H1 (cell line): ENCODE results near the gene RBBP6. TPM values are rescaled to one million over a fixed set of nuclear protein-coding genes. Genes with fewer than 3 reads are reported as not detected.

ENCODE experiments used
- CTCF ChIA-PET: fragments of 300-600 bp; sonication (Branson Sonifier 250); formaldehyde crosslinking; loops from one replicate; lab custom pipeline; 2021; ENCODE audit not compliant: partially characterized antibody; lab: Charles Lee
- POLR2A ChIA-PET: fragments of 300-600 bp; sonication (Branson Sonifier 250); formaldehyde crosslinking; loops from one replicate; lab custom pipeline; 2021; ENCODE audit warnings: inconsistent platforms; ENCODE audit not compliant: partially characterized antibody; lab: Charles Lee
- DNase-seq, 2 experiments: peaks; one replicate each; pipeline versions ENCODE4 v3.0.0 to v3.0.0-alpha.2; 2010 to 2022; ENCODE audit warnings: low spot score in 2 of 2, low read depth in 1 of 2, mixed read lengths in 1 of 2
- FAIRE-seq: peaks from 2 replicates; lab custom pipeline; 2011; peaks lifted over from hg19 to GRCh38; lab: Jason Lieb, UNC
- H2AFZ ChIP-seq: 2 replicates; pipeline ENCODE4 v1.8.1; 2012; ENCODE audit warnings: low read length, inconsistent platforms
- H2AK5ac ChIP-seq: 2 replicates; pipeline ENCODE4 v1.6.1; 2013; ENCODE audit warnings: low read depth, low read length
- H2BK120ac ChIP-seq: replicated peaks from 2 replicates; pipeline ENCODE3; 2013; ENCODE audit warnings: low read depth, low read length, inconsistent platforms
- H2BK12ac ChIP-seq: 2 replicates; pipeline ENCODE4 v1.6.1; 2013; ENCODE audit warnings: low read depth, low read length
- H2BK15ac ChIP-seq: 2 replicates; pipeline ENCODE4 v1.6.1; 2013; ENCODE audit warnings: low read length
- H2BK20ac ChIP-seq: 2 replicates; pipeline ENCODE4 v1.6.1; 2013; ENCODE audit warnings: low read length
- H2BK5ac ChIP-seq: 2 replicates; pipeline ENCODE4 v1.6.1; 2013; ENCODE audit warnings: low read depth, low read length
- H3K14ac ChIP-seq: 2 replicates; pipeline ENCODE4 v1.6.1; 2013; ENCODE audit warnings: inconsistent platforms; ENCODE audit not compliant: insufficient read length
- H3K18ac ChIP-seq: 2 replicates; pipeline ENCODE4 v1.6.1; 2013; ENCODE audit warnings: low read length; ENCODE audit errors: extremely low read depth
- H3K23ac ChIP-seq: 2 replicates; pipeline ENCODE4 v1.6.1; 2013; ENCODE audit warnings: inconsistent platforms; ENCODE audit not compliant: insufficient read length
- H3K23me2 ChIP-seq: 2 replicates; pipeline ENCODE4 v1.6.1; 2013; ENCODE audit warnings: low read depth, low read length
- H3K27ac ChIP-seq: 2 replicates; pipeline ENCODE4 v1.6.1; 2011; ENCODE audit warnings: low read depth, low read length, inconsistent platforms
- H3K27me3 ChIP-seq, 4 experiments: replicated peaks in 1 of 4; 1 replicate in 1 of 4; 2 replicates in 3 of 4; pipeline versions ENCODE4 v1.6.1 to v1.8.1; 2011 to 2013; ENCODE audit warnings: low read length in 3 of 4, mild to moderate bottlenecking in 3 of 4, inconsistent platforms in 2 of 4, mixed read lengths in 2 of 4, moderate library complexity in 1 of 4; ENCODE audit not compliant: control insufficient read depth in 3 of 4, insufficient read depth in 3 of 4; ENCODE audit errors: extremely low read depth in 1 of 4
- H3K36me3 ChIP-seq, 4 experiments: 2 replicates each; pipeline versions ENCODE4 v1.6.1 to v1.8.1; 2011 to 2013; ENCODE audit warnings: mild to moderate bottlenecking in 4 of 4, low read length in 3 of 4, moderate library complexity in 2 of 4, control low read depth in 1 of 4, inconsistent platforms in 1 of 4; ENCODE audit not compliant: insufficient read depth in 4 of 4, control insufficient read depth in 2 of 4
- H3K4ac ChIP-seq: replicated peaks from 2 replicates; pipeline ENCODE3; 2013; ENCODE audit warnings: low read length, low read depth, mixed read lengths, inconsistent platforms; ENCODE audit not compliant: insufficient read length
- H3K4me1 ChIP-seq, 4 experiments: replicated peaks in 1 of 4; 1 replicate in 1 of 4; 2 replicates in 3 of 4; pipeline versions ENCODE4 v1.6.1 to v1.8.1; 2011 to 2013; ENCODE audit warnings: low read length in 3 of 4, inconsistent platforms in 2 of 4, mixed read lengths in 1 of 4; ENCODE audit not compliant: insufficient read depth in 4 of 4, control insufficient read depth in 3 of 4
- H3K4me2 ChIP-seq, 2 experiments: 2 replicates each; pipeline versions ENCODE4 v1.6.1 to v1.8.1; 2011 to 2013; ENCODE audit warnings: low read depth in 2 of 2, low read length in 2 of 2, control low read depth in 1 of 2, inconsistent platforms in 1 of 2, mild to moderate bottlenecking in 1 of 2; ENCODE audit not compliant: insufficient read depth in 1 of 2
- H3K4me3 ChIP-seq, 4 experiments: fragments of 200-600, 300-600 bp in 1 of 4; sonication (generic), shearing (Covaris generic), sonication (Bioruptor Twin) in 1 of 4; 2 replicates each; pipeline versions ENCODE4 v1.5.1 to v1.8.1; 2011 to 2016; ENCODE audit warnings: low read length in 4 of 4, low read depth in 3 of 4, control low read depth in 2 of 4, inconsistent platforms in 2 of 4, mild to moderate bottlenecking in 2 of 4, mixed read lengths in 1 of 4, moderate library complexity in 1 of 4; ENCODE audit not compliant: insufficient read depth in 2 of 4; ENCODE audit errors: extremely low read depth in 1 of 4
- H3K56ac ChIP-seq: replicated peaks from 2 replicates; pipeline ENCODE3; 2013; ENCODE audit warnings: low read depth, mild to moderate bottlenecking, mixed read lengths, low read length, inconsistent platforms; ENCODE audit not compliant: insufficient read length
- H3K79me1 ChIP-seq: 2 replicates; pipeline ENCODE4 v1.6.1; 2013; ENCODE audit warnings: low read depth, low read length, control low read depth
- H3K79me2 ChIP-seq, 2 experiments: 2 replicates each; pipeline versions ENCODE4 v1.6.1 to v1.8.1; 2012 to 2013; ENCODE audit warnings: low read length in 2 of 2, mild to moderate bottlenecking in 2 of 2, inconsistent platforms in 1 of 2; ENCODE audit not compliant: insufficient read depth in 2 of 2, control insufficient read depth in 1 of 2
- H3K9ac ChIP-seq, 4 experiments: replicated peaks in 1 of 4; 1 replicate in 1 of 4; 2 replicates in 3 of 4; pipeline versions ENCODE4 v1.6.1 to v1.8.1; 2011 to 2013; ENCODE audit warnings: low read depth in 3 of 4, low read length in 3 of 4, control low read depth in 2 of 4, mild to moderate bottlenecking in 2 of 4, moderate library complexity in 2 of 4, inconsistent platforms in 1 of 4; ENCODE audit errors: extremely low read depth in 1 of 4
- H3K9me3 ChIP-seq, 2 experiments: 2 replicates each; pipeline versions ENCODE4 v1.6.1 to v1.8.1; 2012 to 2013; ENCODE audit warnings: mild to moderate bottlenecking in 2 of 2, moderate library complexity in 2 of 2, control low read depth in 1 of 2, inconsistent platforms in 1 of 2, low read depth in 1 of 2, low read length in 1 of 2, mixed read lengths in 1 of 2; ENCODE audit not compliant: insufficient read depth in 2 of 2
- H4K20me1 ChIP-seq, 2 experiments: replicated peaks in 1 of 2; 2 replicates each; pipeline versions ENCODE3 to v1.8.1; 2011 to 2013; ENCODE audit warnings: inconsistent platforms in 2 of 2, low read length in 2 of 2, mild to moderate bottlenecking in 1 of 2; ENCODE audit not compliant: insufficient read depth in 2 of 2, control insufficient read depth in 1 of 2
- H4K5ac ChIP-seq: 2 replicates; pipeline ENCODE4 v1.6.1; 2013; ENCODE audit warnings: low read length, low read depth, mixed read lengths, inconsistent platforms; ENCODE audit not compliant: insufficient read length
- H4K8ac ChIP-seq: 2 replicates; pipeline ENCODE4 v1.8.0; 2013; ENCODE audit warnings: mild to moderate bottlenecking, moderate library complexity, low read length, inconsistent platforms; ENCODE audit not compliant: insufficient read depth; ENCODE audit errors: extremely low read depth
- H4K91ac ChIP-seq: replicated peaks from 2 replicates; pipeline ENCODE3; 2013; ENCODE audit warnings: low read length, mixed read lengths, inconsistent platforms; ENCODE audit not compliant: insufficient read length
- ATF2 ChIP-seq: IDR thresholded peaks from 2 replicates; pipeline ENCODE4 v1.6.1; 2012; ENCODE audit warnings: low read length, inconsistent platforms
- CBX5 ChIP-seq: fragments of 300-800, 300-1000 bp; sonication (generic); IDR thresholded peaks from 2 replicates; pipeline ENCODE4 v1.7.1; 2016; ENCODE audit warnings: antibody characterized with exemption, low read length, low read depth
- CBX8 ChIP-seq: fragments of 300-800, 300-1000 bp; sonication (generic); IDR thresholded peaks from 2 replicates; pipeline ENCODE4 v1.7.1; 2016; ENCODE audit warnings: low read depth, low read length, borderline replicate concordance
- CTCF ChIP-seq, 3 experiments: IDR thresholded peaks; 1 replicate in 2 of 3; 2 replicates in 1 of 3; pipeline versions ENCODE4 v1.5.1 to v1.6.1; 2011; ENCODE audit warnings: low read length in 3 of 3, mild to moderate bottlenecking in 3 of 3, inconsistent platforms in 2 of 3, low read depth in 1 of 3, moderate library complexity in 1 of 3; ENCODE audit not compliant: insufficient read depth in 1 of 3; ENCODE audit errors: control extremely low read depth in 1 of 3
- GABPA ChIP-seq: IDR thresholded peaks from 2 replicates; pipeline ENCODE4 v1.6.1; 2011; ENCODE audit warnings: mild to moderate bottlenecking, low read length, moderate library complexity, borderline replicate concordance; ENCODE audit not compliant: insufficient read depth
- JUND ChIP-seq: IDR thresholded peaks from 2 replicates; pipeline ENCODE4 v1.6.1; 2011; ENCODE audit warnings: mild to moderate bottlenecking, improper control_type of control experiment, low read length
- MAX ChIP-seq: IDR thresholded peaks from 2 replicates; pipeline ENCODE4 v1.6.1; 2012; ENCODE audit warnings: inconsistent platforms
- POLR2AphosphoS5 ChIP-seq: IDR thresholded peaks from 2 replicates; pipeline ENCODE4 v1.6.1; 2011; ENCODE audit warnings: low read depth, low read length
- WGBS, 2 experiments: shearing (Covaris generic) in 1 of 2; methylation state at CpG; one replicate each; pipeline versions ENCODE4 v1.1.6 to v1.1.7; 2013 to 2015; ENCODE audit warnings: low lambda C conversion rate in 2 of 2, mixed read lengths in 2 of 2, inconsistent platforms in 1 of 2, low coverage in 1 of 2, missing lambda C conversion rate in 1 of 2; ENCODE audit not compliant: insufficient replicate concordance in 2 of 2, insufficient coverage in 1 of 2, insufficient read length in 1 of 2; ENCODE audit errors: extremely low coverage in 1 of 2, missing lambda C conversion rate in 1 of 2; 5-methylcytosine and 5-hydroxymethylcytosine counted together
- polyA plus RNA-seq, 7 experiments: library from polyadenylated mRNA; depleted of rRNA in 3 of 7; stranded (reverse) in 5 of 7; unstranded in 2 of 7; fragments of >200 nt in 5 of 7; fragments of 200-250 nt in 2 of 7; gene quantifications; 1 replicate in 5 of 7; 2 replicates in 1 of 7; 4 replicates in 1 of 7; pipeline versions ENCODE4 v1.2.1 to v1.2.3, GENCODE V29; 2011 to 2013; ENCODE audit warnings: missing spikeins in 2 of 7, mixed read lengths in 2 of 7
- total RNA-seq: library from RNA; stranded (reverse); fragmentation: NEBNext Ultra II Directional; extraction: Animal tissue kit (Norgen Biotek cat#: 25700); gene quantifications from 2 replicates; pipeline ENCODE4 v1.2.1, GENCODE V29; 2021

Gene RBBP6
- total and polyA plus RNA-seq, 2 of the 8 experiments (the other 6 are each of a cell fraction or from before 2014, with no cell fraction given): 22.5 to 54.5 TPM

GRCh38 chr16:24598777-24599437 lies 59.5 kb downstream of the RBBP6 start:
- FAIRE-seq: no peak
- TF ChIP-seq ATF2: no peak
- no peak for TF ChIP-seq POLR2AphosphoS5
- no peak for TF ChIP-seq MAX
- TF ChIP-seq CTCF (IDR thresholded peaks at IDR 0.05; ENCODE audit: control extremely low read depth in 1 of 3, insufficient read depth in 1 of 3, low read depth in 1 of 3, low read length in 3 of 3): no peak
- TF ChIP-seq GABPA: no peak
- TF ChIP-seq CBX5: no peak
- no peak for TF ChIP-seq JUND
- no peak for TF ChIP-seq CBX8

More at GRCh38 chr16:24598777-24599437, 59.5 kb downstream of the RBBP6 start:
- Histone ChIP-seq H3K23ac (no peak overlapping the region), H4K8ac (no peak overlapping the region), H2AFZ (no peak overlapping the region), H2BK15ac (no peak overlapping the region), H3K4me3 (no peak overlapping the region), H3K14ac (no peak overlapping the region), H3K4me2 (no peak overlapping the region), H2BK12ac (no peak overlapping the region), H3K79me1 (no peaks in the 10 kb centered on the region), H3K27ac (no peak overlapping the region), H3K4ac (no peak overlapping the region), H3K27me3 (no peaks in the 10 kb centered on the region), H2BK120ac (no peak overlapping the region), H4K20me1 (no peaks in the 10 kb centered on the region), H2BK5ac (no peak overlapping the region), H3K9me3 (no peaks in the 10 kb centered on the region), H2BK20ac (no peak overlapping the region), H3K9ac (no peak overlapping the region), H3K23me2 (no peaks in the 10 kb centered on the region), H4K5ac (no peak overlapping the region), H3K18ac (no peak overlapping the region), H3K36me3 (no peaks in the 10 kb centered on the region), H3K56ac (no peak overlapping the region), H3K79me2 (no peaks in the 10 kb centered on the region), H2AK5ac (no peak overlapping the region), H3K4me1 (no peaks in the 10 kb centered on the region), H4K91ac (no peak overlapping the region)
- 92% methylated on average over 8 of the region's 8 CpGs; no CpG with 5 or more reads in 1 of the 2 experiments for WGBS, 2 experiments
- DNase-seq: no peak
- POLR2A ChIA-PET: no interaction called here
- CTCF ChIA-PET: interaction anchor here (1.0 kb wide), 1 partner anchor 80 kb away, joined by 4 read pairs; no protein-coding TSS in a partner anchor
